EL (cell line): Measurements from ENCODE around the gene FCHSD2.
A peak's percentile ranks its signal among the peaks of the same experiment; 100 is the strongest.
"Not testable (repeated sequence)": the region's sequence is repeated elsewhere in the genome, so short reads cannot be mapped to it uniquely, and the experiment has no call there.

Experiments used
- DNase-seq: peaks from one replicate; pipeline ENCODE4 v3.0.0-alpha.2; 2016

Gene FCHSD2

GRCh38 chr11:73116636-73117035, 25.5 kb downstream of the FCHSD2 start:
- no peak for DNase-seq

- no peak for DNase-seq
Measured at GRCh38 chr11:73114835-73115220, 27.3 kb downstream of the FCHSD2 start.

GRCh38 chr11:73114110-73114834, 27.8 kb downstream of the FCHSD2 start:
- DNase-seq: no peak

- no peak for DNase-seq
Measured at GRCh38 chr11:73113426-73113825, 28.7 kb downstream of the FCHSD2 start.

- DNase-seq: no peak
Measured at GRCh38 chr11:73107597-73107996, 34.5 kb downstream of the FCHSD2 start.

- no peak for DNase-seq
Measured at GRCh38 chr11:73106347-73106746, 35.8 kb downstream of the FCHSD2 start.

- DNase-seq: no peak
Measured at GRCh38 chr11:73100578-73100977, 41.5 kb downstream of the FCHSD2 start.

GRCh38 chr11:73099512-73100266, 42.4 kb downstream of the FCHSD2 start:
- DNase-seq: no peak

- DNase-seq: no peak
Measured at GRCh38 chr11:73095613-73096012, 46.5 kb downstream of the FCHSD2 start.

- DNase-seq: peak; percentile 7
Measured at GRCh38 chr11:73091521-73092305, 50.4 kb downstream of the FCHSD2 start.

GRCh38 chr11:73087730-73088129, 54.4 kb downstream of the FCHSD2 start:
- no peak for DNase-seq

GRCh38 chr11:73085189-73085875, 56.8 kb downstream of the FCHSD2 start:
- DNase-seq: no peak

GRCh38 chr11:73078631-73079030, 63.5 kb downstream of the FCHSD2 start:
- no peak for DNase-seq

GRCh38 chr11:73077454-73077853, 64.7 kb downstream of the FCHSD2 start:
- DNase-seq: peak; percentile 12

- no peak for DNase-seq
Measured at GRCh38 chr11:73074319-73074718, 67.8 kb downstream of the FCHSD2 start.

GRCh38 chr11:73072935-73073481, 69.1 kb downstream of the FCHSD2 start:
- peak; percentile 4 for DNase-seq

- DNase-seq: no peak
Measured at GRCh38 chr11:73070653-73071052, 71.5 kb downstream of the FCHSD2 start.

GRCh38 chr11:73061857-73062424, 80.2 kb downstream of the FCHSD2 start:
- DNase-seq: not testable (repeated sequence)

GRCh38 chr11:73061434-73061833, 80.7 kb downstream of the FCHSD2 start:
- not testable (repeated sequence) for DNase-seq

GRCh38 chr11:73059915-73060314, 82.2 kb downstream of the FCHSD2 start:
- no peak for DNase-seq

GRCh38 chr11:73058989-73059674, 83.0 kb downstream of the FCHSD2 start:
- DNase-seq: no peak
